Epithelial cell of proximal tubule (primary cell): ENCODE results near the gene PABPN1L. TPM values are rescaled to one million over a fixed set of nuclear protein-coding genes. Genes with fewer than 3 reads are reported as not detected.

Source experiments
- DNase-seq: peaks from one replicate; pipeline ENCODE4 v3.0.0-alpha.2; 2011; ENCODE audit warnings: low read depth
- H3K4me3 ChIP-seq: 2 replicates; pipeline ENCODE4 v1.5.1; 2011; ENCODE audit warnings: low read depth, mild to moderate bottlenecking, low read length
- total RNA-seq: library from RNA; depleted of rRNA; stranded (reverse); fragments of >200 nt; gene quantifications from 2 replicates; pipeline ENCODE4 v1.2.3, GENCODE V29; 2015
- TF ChIP-seq, protein P1 (sequence below): conservative IDR thresholded peaks from 2 replicates; pipeline ENCODE4 v1.5.1; 2012; ENCODE audit warnings: low read depth, mild to moderate bottlenecking, low read length

PABPN1L gene
- total RNA-seq, 1 donor from 2014 or later: not detected

DNA sequence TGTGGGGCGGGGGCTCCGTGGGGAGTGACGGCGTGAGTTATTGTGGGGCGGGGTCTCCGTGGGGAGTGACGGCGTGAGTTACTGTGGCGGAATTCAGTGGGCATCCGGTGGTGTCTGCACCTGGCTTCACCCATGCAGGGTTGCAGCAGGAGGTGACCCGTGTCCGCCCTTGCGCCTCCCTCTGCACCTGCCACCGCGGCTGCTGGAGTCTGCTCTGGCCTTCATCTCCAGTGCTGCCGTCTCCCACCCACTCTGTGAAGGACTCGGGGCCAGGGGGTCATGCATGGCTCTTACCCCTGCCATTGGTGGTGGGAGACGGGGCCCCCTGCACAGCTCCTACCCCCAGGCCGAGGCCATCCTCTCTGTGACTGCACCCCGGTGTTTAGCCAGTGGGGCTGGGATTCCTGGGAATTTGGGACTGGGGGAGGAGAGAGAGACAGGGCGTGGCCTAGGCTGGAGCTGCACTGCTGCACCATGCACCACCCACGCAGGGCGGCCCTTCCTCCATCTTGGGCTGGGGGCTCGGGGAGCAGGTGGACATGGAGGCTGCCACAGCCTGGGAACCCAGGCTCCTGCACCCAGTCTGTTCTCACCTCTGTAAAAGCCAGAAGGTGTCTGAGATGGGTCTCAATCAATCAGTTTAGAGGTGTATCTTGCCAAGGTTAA is 1.3 kb upstream of the PABPN1L start:
- no peak for DNase-seq

DNA sequence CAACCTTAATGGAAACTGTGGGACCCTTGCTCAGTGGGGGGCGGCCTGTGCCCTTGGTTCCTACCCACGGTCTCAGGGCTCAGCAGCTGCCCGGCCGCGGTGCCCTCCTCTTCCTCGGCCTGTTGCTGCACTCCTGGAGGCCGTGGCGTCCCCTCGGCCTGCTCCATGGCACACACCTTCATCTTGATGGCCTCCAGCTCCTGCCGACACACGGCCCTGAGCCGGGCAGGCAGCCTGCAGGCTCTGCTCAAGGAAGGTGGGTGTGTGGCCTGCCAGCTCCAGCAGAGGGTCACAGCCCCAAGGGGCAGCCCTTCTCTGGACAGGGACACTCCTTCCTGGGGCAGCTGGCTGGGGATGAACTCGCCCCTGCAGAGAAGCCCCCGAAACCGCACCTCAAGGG is 718 bp downstream of the PABPN1L start:
- TF ChIP-seq, protein P1, sequence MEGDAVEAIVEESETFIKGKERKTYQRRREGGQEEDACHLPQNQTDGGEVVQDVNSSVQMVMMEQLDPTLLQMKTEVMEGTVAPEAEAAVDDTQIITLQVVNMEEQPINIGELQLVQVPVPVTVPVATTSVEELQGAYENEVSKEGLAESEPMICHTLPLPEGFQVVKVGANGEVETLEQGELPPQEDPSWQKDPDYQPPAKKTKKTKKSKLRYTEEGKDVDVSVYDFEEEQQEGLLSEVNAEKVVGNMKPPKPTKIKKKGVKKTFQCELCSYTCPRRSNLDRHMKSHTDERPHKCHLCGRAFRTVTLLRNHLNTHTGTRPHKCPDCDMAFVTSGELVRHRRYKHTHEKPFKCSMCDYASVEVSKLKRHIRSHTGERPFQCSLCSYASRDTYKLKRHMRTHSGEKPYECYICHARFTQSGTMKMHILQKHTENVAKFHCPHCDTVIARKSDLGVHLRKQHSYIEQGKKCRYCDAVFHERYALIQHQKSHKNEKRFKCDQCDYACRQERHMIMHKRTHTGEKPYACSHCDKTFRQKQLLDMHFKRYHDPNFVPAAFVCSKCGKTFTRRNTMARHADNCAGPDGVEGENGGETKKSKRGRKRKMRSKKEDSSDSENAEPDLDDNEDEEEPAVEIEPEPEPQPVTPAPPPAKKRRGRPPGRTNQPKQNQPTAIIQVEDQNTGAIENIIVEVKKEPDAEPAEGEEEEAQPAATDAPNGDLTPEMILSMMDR: no peak
- DNase-seq: no peak
- no peak overlapping the region for H3K4me3 ChIP-seq

More for the DNA sequence above, 1.3 kb upstream of the PABPN1L start:
- TF ChIP-seq, protein P1: no peak
- H3K4me3 ChIP-seq: no peak overlapping the region

DNA sequence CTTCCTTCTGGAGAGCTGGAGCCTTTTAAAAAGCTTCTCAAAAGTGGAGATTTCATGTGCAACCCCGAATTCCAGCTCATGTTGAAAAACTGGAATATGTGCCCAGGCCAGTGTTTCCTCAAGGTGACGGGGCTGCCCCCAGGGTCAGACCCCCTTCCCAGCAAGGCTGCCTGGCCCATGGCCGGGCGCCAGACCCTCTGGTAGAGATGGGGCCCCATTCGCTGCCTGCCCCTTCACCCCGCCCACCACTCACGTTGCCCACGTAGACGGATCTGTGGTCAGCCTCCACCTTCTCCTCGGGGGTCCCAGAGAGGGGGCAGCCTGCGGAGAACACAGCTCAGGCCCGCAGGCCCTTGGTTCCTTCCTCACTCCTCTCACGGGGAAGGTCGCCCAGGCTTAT is 1.1 kb downstream of the PABPN1L start:
- TF ChIP-seq, protein P1: no peak
- H3K4me3 ChIP-seq: no peak overlapping the region
- no peak for DNase-seq

DNA sequence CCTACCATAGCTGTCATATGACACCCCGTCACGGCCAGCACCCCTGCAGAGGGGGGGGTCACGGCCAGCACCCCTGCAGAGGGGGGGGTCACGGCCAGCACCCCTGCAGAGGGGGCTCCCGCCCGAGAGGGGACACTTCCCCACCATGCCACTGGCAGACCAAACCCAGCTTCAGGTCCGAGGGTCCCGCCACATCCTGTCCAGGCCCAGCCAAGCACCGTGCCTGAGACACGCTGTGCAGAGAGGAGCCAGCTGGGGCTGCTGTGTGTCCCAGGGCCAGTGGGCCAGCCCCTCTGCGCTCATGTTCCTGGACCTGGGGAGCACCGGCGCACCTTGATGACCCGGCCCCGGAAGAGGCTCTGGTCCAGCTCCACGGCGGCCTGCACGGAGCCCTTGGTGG is 1.9 kb downstream of the PABPN1L start:
- no peak for DNase-seq
- TF ChIP-seq, protein P1: no peak
- no peak overlapping the region for H3K4me3 ChIP-seq

DNA sequence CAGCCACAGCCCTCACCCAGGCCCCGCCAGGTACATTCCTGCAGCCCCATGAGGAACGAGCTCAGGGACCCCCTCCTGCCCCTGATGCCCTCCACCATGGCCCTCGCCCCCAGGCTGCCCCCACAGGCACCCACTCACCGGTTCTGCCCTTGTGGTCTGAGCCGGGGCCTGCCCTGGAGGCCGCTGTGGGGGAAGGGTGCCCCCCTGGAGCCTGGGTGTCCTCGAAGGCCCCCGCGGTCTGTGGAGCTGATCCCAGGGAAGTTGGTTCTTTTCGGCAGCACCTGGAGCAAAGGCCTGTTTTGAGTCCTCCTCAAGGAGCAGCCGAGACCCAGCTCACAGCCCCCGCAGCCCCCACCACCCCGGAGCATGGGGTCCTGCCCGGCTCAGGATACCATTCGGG is 2.4 kb downstream of the PABPN1L start:
- no peak for DNase-seq
- TF ChIP-seq, protein P1: no peak
- no peak overlapping the region for H3K4me3 ChIP-seq

DNA sequence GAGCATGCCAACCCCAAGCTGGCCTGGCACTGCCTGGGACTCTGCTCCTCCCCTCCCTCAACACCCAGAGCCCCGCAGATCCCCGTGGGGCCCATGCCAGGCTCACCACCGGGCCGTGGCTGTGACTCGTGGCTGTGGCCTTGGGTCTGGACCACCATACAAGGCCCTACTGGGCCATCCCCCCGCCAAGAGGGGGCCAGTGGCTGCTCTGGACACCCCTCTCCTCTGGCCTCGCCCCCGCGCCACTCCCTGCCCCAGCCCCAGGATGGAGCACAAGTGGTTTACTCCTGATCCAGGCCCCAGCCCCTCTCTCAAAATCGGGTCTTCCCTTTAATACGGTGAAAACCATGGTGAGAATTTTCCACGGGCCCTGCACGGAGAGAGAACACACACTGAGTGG is 3.0 kb downstream of the PABPN1L start:
- DNase-seq: no peak
- TF ChIP-seq, protein P1: no peak
- H3K4me3 ChIP-seq: no peak overlapping the region

DNA sequence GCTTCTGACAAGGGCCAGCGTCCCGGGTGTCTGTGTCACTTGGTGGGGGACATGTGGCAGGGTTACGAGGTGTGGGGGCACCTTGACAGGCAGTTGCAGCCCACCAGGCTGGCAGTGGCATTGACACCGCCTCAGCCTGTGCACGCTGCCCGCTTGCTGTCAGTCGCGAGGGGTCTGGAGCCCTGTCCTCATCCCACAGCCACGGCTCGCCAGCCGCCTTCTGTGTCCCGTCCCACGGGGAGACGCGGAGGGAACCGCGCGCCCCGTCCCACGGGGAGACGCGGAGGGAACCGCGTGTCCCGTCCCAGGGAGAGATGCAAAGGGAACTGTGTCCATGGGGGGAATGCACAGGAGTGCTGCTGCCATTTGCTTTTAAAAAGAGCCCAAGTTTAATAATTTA is 3.5 kb downstream of the PABPN1L start:
- no peak for DNase-seq
- no peak overlapping the region for H3K4me3 ChIP-seq
- TF ChIP-seq, protein P1: no peak
